Bronchial epithelial cell (primary cell): ENCODE measurements around the gene RUNX1. TPM values are rescaled to one million over a fixed set of nuclear protein-coding genes. Genes with fewer than 3 reads are reported as not detected.
A peak's percentile ranks its signal among the peaks of the same experiment; 100 is the strongest.

Experiments used
- DNase-seq: peaks from one replicate; pipeline ENCODE4 v3.0.0-alpha.2; 2010; ENCODE audit warnings: low read depth
- FAIRE-seq: peaks from 2 replicates; lab custom pipeline; 2011; peaks lifted over from hg19 to GRCh38; lab: Jason Lieb, UNC
- H3K27me3 ChIP-seq: 2 replicates; pipeline ENCODE4 v1.5.1; 2011; ENCODE audit warnings: low read length; ENCODE audit not compliant: control insufficient read depth, insufficient read depth
- H3K36me3 ChIP-seq: 2 replicates; pipeline ENCODE4 v1.5.1; 2011; ENCODE audit warnings: low read length; ENCODE audit not compliant: control insufficient read depth, insufficient read depth
- H3K4me3 ChIP-seq: 2 replicates; pipeline ENCODE4 v1.5.1; 2011; ENCODE audit warnings: mild to moderate bottlenecking, low read depth, low read length, control low read depth
- CTCF ChIP-seq: IDR thresholded peaks from 2 replicates; pipeline ENCODE4 v1.5.1; 2011; ENCODE audit warnings: mild to moderate bottlenecking, moderate library complexity, low read length, control low read depth, inconsistent platforms; ENCODE audit not compliant: insufficient read depth, severe bottlenecking
- total RNA-seq: library from RNA; depleted of rRNA; stranded (reverse); fragments of >200 nt; gene quantifications from 2 replicates; pipeline ENCODE4 v1.2.1, GENCODE V29; 2014

Gene RUNX1
- total RNA-seq, 1 donor from 2014 or later = 11.8 TPM

GRCh38 chr21:35002879-35003722 lies 46.0 kb downstream of the RUNX1 start:
- no peak for FAIRE-seq
- no peak for TF ChIP-seq CTCF

GRCh38 chr21:34999397-34999941 lies 49.6 kb downstream of the RUNX1 start:
- DNase-seq (no peak), FAIRE-seq (no peak)
- no peak overlapping the region for H3K4me3 ChIP-seq
- no peaks in the 10 kb centered on the region for H3K27me3 ChIP-seq
- TF ChIP-seq CTCF = no peak
- no peaks in the 10 kb centered on the region for H3K36me3 ChIP-seq

More at GRCh38 chr21:35002879-35003722, 46.0 kb downstream of the RUNX1 start:
- no peaks in the 10 kb centered on the region for H3K27me3 ChIP-seq
- H3K36me3 ChIP-seq = no peaks in the 10 kb centered on the region
- H3K4me3 ChIP-seq = no peak overlapping the region
- DNase-seq = peak; percentile 41

GRCh38 chr21:34998176-34998575 lies 50.9 kb downstream of the RUNX1 start:
- DNase-seq = no peak
- Histone ChIP-seq H3K36me3 (no peaks in the 10 kb centered on the region), H3K4me3 (no peak overlapping the region), H3K27me3 (no peaks in the 10 kb centered on the region)
- TF ChIP-seq CTCF = no peak
- no peak for FAIRE-seq

DNA sequence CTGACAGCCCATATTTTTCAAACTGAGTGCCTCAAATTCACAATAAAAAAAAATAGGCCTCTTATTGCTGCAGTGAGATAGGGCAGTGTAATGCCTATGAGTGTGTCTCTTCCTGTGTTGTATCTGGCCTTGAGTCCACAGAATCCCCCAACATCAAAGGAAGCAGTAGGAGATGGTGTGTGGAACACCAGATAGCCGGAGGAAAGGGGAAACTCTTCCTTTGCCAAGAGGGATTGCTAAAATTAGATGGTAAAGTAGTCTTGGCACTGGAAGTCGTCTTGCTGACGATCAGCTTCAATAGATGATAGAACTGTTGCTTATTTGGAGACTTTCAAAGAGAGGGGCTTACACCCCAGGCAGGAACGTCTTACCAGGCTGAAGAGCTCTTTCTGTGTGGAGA lies 51.8 kb downstream of the RUNX1 start:
- TF ChIP-seq CTCF = no peak
- FAIRE-seq (no peak), DNase-seq (no peak)
- H3K4me3 ChIP-seq = no peak overlapping the region
- H3K27me3 ChIP-seq = no peaks in the 10 kb centered on the region
- no peaks in the 10 kb centered on the region for H3K36me3 ChIP-seq

GRCh38 chr21:34996304-34997101 lies 52.6 kb downstream of the RUNX1 start:
- no peaks in the 10 kb centered on the region for H3K27me3 ChIP-seq
- DNase-seq (no peak), FAIRE-seq (no peak)
- no peaks in the 10 kb centered on the region for H3K36me3 ChIP-seq
- H3K4me3 ChIP-seq = no peak overlapping the region
- TF ChIP-seq CTCF = no peak
